ENCODE data around the gene CLCN7.
A peak's percentile ranks its signal among the peaks of the same experiment; 100 is the strongest.

The CLCN7 gene

DNA sequence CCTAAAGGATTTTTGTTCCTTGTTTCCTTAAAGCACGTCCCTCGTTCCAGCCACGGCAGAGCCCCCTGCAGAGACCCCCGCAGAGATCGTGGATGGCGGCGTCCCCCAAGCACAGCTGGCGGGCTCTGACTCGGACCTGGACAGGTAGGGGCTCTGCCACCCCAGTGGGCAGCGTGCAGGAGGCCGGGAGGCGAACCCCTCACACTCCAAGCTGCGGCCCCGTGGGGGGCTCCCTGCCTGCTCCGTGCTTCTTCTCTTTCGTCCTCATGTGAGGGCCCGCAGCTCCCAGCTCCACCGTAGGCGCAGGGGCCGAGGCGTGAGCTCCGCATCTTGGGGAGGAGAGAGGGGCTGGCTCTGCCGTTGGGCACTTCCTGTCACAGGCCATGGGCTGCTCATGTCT is 26.8 kb upstream of the CLCN7 start:
- no peak for DNase-seq

DNA sequence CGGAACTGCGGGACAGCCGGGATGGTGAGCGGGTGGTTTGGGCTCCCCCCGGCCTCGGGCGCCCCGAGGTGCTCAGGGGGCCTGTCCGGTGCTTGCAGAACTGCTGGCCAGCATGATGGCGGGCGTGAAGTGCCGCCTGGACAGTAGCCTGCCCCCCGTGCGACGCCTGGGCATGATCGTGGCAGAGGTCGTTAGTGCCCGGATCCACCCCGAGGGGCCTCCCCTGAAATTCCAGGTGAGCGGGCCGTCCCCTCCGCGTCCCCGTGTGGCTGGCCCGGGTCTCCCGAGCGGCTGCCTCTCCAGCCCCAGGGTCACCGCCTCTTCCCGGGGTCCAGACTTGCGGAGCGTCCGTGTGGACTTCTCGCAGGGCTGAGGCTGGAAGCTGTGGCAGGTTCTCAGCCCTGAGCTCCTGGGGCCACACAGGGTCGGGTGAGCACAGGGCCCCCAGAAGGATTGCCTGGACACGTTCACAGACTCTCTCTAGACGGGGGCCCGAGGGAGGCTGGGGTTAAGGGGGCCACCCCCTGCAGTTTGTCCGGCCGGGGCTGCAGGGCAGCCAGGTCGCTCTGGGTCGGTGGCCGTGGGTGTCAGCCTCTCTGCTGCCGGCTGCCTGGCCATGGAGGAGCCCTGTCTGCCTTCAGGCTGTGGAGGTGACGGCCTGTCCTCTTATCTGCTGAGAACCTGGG is 25.8 kb upstream of the CLCN7 start:
- DNase-seq, result no peak

- DNase-seq, result no peak
These were observed 25.1 kb upstream of the CLCN7 start for GRCh38 chr16:1499756-1500464.

- DNase-seq, result no peak
These were observed 24.3 kb upstream of the CLCN7 start for GRCh38 chr16:1498899-1499676.

DNA sequence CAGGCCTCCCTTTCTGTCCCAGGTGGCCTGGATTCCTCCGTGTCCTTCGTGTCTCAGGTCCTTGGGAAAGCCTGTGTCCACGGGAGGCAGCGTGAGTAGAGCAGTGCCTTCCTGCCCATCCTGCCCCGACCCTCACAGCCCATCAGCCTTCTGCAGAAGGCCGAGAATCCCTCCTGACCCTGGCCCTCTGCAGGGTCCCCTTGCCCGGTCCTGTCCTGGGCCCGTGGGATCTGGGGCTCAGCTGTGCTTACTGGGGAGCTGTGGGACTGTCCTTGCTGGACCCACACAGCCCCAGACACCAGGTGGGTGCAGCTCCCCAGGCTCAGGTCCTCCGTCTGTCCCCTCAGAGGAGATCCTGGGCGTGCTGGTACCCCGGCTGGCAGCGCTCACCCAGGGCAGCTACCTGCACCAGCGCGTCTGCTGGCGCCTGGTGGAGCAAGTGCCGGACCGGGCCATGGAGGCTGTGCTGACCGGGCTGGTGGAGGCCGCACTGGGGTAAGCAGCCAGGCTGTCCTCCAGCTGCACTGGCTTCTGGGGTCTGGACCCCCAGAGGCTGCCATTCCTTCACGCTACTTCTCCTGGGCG is 22.3 kb upstream of the CLCN7 start:
- no peak for DNase-seq

DNA sequence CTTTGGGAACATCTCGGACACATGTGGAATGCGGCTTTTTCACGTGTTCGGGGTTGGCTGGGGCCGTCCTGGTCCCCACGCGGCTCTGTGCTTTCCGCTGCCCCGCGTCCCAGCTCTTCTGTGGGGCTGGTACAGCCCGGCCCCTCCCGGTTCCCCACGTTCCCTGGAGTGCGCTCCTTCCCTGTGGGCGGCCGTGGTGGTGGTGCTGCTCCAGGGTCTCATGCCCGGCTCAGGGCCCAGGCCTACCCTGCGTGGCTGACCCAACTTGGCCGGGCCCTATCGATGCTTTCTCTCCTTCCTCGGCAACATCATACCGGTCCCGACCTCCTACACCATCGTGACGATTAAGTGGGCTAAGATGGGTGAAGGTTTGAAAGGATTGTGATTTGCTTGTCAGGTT is 21.6 kb upstream of the CLCN7 start:
- no peak for DNase-seq

- no peak for DNase-seq
These were observed 21.0 kb upstream of the CLCN7 start for GRCh38 chr16:1495889-1496262.

DNA sequence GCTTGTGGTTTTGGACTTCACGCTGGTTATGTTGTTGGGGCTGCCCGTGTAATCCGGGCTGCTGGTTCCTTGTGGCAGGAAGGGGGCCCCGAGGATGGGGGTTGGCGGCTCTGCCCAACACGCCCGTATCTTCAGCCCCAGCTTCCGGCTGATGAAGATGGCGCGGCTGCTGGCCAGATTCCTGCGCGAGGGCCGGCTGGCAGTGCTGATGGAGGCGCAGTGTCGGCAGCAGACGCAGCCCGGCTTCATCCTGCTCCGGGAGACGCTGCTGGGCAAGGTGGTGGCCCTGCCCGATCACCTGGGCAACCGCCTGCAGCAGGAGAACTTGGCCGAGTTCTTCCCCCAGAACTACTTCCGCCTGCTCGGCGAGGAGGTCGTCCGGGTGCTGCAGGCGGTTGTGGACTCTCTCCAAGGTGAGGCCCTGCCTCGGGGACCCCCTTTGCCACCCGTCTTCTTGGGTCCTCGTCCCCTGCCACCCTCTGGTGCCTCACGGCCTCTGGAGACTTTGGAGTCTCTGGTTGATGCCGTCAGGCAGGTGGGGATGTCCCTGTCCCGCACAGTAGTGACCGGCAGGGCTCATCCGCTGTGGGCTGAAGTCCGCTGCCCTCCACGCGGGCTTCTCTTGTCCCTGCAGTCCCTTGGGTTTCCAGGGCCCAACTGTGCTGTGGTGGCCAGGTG is 20.5 kb upstream of the CLCN7 start:
- no peak for DNase-seq

DNA sequence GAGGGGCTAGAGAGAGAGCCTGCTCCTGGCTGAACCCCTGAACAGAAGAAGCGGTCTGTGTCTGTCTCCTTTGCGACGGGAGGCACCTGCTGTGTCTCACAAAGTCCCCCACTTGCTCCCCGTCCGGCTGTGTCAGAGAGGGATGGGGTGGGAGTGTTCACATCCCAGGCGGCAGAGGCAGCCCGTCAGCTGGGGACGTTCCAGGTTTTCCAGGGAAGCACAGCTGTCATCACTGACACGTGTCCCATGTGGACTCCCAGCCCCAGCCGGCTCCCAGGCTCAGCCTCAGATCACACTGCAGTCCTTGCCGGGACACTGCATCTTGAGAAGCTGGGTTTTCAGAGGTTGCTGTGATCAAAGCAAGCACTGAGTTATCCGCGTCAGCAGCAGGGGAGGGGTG is 19.9 kb upstream of the CLCN7 start:
- no peak for DNase-seq

GRCh38 chr16:1494129-1494640 is 19.4 kb upstream of the CLCN7 start:
- no peak for DNase-seq

- DNase-seq, result peak; percentile 37
These were observed 18.9 kb upstream of the CLCN7 start for GRCh38 chr16:1493746-1494094.

DNA sequence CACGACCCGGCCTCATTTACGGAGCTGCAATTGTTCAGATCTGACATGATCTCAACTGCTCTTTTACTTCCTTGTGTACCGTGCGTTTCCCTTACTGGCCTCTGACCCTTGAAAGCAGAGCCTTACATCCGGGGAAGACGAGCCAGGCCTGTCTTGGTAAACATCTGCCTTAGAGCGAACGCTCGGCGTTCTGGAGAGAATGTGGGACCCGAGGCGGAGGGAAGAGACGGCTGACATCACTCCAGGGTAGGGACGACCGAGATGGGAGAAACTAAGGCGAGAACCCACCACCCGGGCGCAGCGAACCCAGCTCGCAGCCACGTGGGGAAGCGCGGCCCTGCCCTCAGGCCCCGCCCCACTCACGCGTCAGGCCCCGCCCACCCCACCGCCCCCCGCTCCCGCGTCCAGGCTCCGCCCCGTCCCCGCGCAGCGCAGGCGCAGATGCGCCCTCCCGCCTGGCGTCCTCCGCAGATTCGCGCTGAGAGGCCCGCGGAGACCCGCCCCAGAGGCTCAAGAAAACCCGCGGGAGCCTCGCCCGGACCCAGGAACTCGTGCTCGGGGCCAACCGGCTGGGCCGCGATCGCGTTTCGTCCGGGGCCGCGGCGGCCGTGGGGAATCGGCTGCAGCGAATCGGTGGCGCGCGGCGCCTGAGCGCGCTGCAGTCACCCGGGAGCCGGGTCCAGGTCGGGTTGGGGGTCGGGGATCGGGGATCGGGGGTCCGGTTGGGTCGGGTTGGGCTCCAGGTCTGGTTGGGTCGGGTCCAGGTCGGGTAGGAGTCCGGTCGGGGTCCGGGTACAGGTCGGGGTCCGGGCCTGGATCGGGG is 18.3 kb upstream of the CLCN7 start, which contains the start of gene TELO2:
Gene TELO2 (plus strand): TSS at position 438 of the 823 bp plus-strand sequence. CDS start 922 bp downstream, outside the sequence.
- DNase-seq, result peak; percentile 92

DNA sequence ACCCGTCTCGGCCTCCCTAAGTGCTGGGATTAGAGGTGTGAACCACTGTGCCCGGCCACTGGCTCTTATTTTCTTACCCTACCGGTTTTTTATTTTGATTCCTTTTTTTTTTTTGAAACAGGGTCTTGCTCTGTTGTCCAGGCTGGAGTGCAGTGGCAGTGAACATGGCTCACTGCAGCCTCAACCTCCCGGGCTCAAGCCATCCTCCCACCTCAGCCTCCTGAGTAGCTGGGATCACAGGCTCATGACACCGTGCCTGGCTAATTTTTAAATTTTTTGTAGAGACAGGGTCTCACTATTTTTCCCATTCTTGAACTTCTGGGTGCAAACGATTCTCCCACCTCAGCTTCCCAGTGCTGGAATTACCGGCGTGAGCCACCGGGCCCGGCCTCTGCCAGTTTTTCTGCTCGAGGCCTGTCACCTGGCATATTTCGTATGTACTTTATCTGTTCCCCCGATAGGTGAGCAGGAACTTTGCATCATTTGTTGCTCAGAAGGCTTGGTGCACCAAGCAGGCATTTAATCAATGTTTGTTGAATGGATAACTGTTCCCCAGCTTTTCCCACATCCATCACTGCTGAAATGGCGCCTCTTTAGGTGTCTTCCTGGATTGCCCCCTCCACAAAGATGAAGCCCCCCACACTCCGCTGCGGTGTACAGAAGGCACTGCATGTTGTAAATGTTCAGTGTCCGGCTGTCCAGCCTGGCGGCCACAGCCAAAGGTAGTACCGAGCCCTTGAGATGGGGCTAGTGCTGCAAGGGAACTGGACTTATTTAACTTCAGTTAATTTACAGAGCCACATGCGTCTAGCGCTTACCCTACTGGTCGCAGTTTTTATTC is 17.5 kb upstream of the CLCN7 start:
- no peak for DNase-seq

GRCh38 chr16:1491327-1491726 is 16.5 kb upstream of the CLCN7 start:
- DNase-seq, result no peak

DNA sequence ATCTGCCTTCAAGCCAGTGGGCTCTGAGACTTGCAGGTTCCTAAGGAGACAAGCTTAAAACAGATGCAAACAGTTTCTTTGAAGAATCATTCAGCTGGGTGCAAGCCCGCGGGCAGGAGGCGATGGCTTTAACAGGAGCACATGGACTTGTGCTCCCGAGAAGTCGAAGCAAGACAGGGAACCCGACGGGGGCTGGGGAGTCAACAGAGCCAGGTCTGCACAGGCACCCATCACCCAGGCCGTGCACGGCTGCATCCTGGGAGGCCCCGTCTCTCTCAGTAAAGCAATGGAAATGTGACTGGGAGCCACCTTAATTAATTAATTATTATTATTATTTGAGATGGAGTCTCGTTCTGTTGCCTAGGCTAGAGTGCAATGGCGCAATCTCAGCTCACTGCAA is 14.2 kb upstream of the CLCN7 start:
- no peak for DNase-seq

- DNase-seq, result no peak
These were observed 13.8 kb upstream of the CLCN7 start, which contains the start of gene PTX4 for GRCh38 chr16:1488619-1489018. PTX4 (minus strand) TSS chr16:1488944; CDS start chr16:1488909, 35 bp downstream.

GRCh38 chr16:1488054-1488601 is 13.3 kb upstream of the CLCN7 start:
- DNase-seq, result no peak

DNA sequence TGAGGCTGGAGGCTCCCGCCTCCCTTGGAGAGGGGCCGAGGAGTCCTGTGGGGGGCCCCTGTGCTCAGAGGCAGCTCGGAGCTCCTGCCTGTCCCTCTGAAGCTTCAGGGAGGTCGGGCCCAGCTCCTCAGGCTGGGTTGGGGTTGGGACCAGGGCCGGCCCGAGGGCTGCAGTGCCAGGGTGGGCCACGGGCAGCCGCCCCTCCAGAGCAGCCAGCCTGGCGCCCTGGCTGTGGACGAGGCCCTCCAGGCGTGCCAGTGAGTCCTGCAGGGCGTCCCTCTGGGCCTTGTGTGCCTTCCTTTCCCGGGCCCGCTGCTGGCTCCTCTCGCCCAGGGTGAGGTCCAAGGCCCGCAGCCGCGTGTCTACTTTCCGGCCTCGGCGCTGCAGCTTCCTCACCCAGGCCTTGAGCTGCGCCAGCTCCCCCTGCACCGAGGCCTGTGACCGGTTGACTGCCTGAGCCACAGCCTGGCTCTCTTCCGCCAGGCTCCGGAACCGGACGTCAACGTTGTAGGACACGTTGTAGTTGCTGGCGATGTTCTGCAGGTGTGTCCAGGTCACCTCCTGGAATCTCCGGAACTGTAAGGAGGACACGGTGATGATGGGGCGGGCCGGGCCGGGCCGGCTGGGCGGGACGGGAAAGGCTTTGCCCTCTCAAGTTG is 12.7 kb upstream of the CLCN7 start:
- DNase-seq, result no peak

DNA sequence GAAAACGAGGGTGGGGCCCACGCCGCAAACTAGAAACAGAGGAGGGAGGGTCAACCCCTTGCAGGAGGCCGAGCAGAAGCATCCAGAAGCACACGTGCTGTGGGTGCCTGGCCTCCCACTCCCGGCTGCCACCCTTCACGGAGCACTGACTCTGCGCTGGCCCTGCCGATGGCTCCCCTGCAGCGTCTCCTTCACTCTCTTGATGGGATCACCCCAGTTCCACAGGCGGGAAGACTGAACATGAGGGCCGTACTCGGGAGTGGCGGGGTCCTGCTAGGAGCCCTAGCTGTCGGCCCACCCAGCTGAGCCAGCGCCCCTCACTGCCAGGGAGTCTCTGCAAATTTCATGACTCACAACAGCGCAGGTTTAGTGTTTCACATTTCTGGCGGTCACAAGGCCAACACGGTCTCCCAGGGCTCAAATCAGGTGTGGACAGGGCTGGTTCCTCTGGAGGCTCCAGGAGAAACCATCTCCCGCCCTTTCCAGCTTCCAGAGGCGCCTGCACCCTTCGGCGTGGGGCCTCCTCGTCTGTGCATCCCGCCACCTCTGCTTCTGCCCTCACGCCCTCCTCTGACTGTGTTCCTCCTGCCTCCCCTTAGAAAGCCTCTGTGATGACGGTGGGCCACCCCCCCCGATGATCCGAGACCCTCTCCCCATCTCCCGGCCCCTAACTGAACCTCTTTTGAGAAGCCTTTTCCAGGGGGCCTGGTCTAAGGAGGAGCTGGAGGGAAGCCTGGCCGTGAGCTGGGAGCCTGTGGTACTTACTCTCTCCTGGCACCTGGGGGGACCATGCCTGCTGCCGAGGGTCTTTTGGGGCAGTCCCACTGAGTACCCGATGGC is 11.9 kb upstream of the CLCN7 start:
- DNase-seq, result no peak
